GM12874 (cell line): Measurements from ENCODE around the gene NDUFS7.

Source experiments
- CTCF ChIP-seq: IDR thresholded peaks from 2 replicates; pipeline ENCODE4 v1.5.1; 2011; ENCODE audit warnings: low read depth, mild to moderate bottlenecking, control low read depth, low read length, moderate library complexity; ENCODE audit not compliant: insufficient read depth

Gene NDUFS7

DNA sequence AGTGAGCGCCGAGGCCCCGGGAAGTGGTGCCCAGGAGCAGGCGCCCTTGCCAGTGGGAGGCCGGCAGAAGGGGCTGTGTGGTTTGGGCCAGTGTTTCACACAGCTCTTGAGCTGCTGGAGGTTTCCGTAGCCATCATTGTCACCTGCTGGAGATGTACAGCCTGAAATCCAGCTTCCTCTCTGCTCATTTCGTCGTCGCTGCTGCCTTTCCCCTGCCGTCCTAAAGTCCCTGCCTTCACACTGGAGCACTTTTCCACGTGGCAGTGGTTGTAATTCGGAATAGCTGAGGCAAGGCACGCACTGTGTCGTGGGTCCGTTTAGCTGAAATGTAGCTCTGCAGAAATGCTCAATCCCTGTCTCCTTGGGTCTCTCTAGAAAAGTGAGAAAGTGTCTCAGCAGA, 36.9 kb downstream of the NDUFS7 start:
- no peak for TF ChIP-seq CTCF

DNA sequence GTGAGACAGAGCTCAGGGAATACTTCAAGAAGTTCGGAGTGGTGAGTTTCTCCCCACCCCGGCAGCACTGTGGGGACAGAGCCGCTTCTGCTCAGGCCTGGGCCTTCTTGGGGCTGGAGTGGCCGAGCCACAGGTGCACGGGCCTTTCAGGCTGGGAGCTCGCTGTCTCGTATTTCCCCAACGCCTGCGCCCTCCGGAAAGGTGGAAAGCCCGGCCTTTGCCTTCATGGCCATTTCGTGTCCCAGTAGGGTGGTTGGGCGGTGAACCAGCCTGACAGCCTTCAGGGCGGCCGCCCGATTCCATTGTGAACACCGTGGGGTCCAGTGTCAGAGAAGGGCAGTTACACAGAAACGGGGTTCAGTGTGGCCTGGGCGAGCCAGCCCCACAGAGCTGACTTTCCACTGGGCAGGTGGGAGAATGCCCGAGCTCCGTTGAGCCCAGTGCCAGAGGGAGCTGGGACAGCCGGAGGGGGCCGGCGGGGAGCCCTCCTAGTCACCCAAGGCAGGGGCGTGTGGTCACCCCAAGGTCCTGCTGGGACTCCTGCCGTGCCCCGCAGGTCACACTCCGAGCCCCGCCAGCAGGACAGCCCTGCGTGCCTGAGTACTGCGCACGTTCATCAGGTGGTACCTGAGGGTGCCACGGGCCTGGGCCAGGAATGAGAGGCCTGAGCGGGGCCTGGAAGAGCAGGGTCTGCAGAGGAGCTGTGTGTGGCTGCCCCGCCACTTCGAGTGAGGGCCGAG, 37.7 kb downstream of the NDUFS7 start:
- TF ChIP-seq CTCF, result no peak

DNA sequence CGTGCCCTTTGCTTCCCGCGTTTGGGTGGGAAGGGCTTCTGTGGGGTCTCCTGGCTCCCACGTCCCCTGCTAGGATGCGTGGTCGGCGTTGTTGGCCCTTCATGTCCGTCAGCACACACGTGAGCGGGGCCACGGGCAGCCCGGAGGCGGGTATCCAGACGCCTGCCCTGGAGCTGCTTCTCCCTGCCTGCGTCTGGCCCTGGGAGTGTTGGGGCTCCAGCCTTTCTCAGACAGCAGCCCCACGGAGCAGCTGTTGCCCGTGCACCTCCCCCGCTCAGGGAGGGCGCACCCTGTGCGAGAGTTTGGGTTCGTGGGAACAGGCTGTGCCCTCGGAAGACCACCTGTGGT, 38.2 kb downstream of the NDUFS7 start:
- TF ChIP-seq CTCF, result no peak

- TF ChIP-seq CTCF, result no peak
Measured at GRCh38 chr19:1422360-1422759, 38.7 kb downstream of the NDUFS7 start.

GRCh38 chr19:1422943-1423342, 39.2 kb downstream of the NDUFS7 start:
- no peak for TF ChIP-seq CTCF

GRCh38 chr19:1423436-1424191, 39.9 kb downstream of the NDUFS7 start:
- TF ChIP-seq CTCF, result no peak

- no peak for TF ChIP-seq CTCF
Measured at GRCh38 chr19:1424192-1424955, 40.7 kb downstream of the NDUFS7 start.
